ENCODE measurements around the gene CLEC2A.
A peak's percentile ranks its signal among the peaks of the same experiment; 100 is the strongest.

The CLEC2A gene

GRCh38 chr12:9941838-9942237, 9.7 kb upstream of the CLEC2A start:
- peaks cover 3% of the 10 kb centered on the region; the same call in 1 of the 2 replicates for H3K27me3 ChIP-seq (replicated peaks; ENCODE audit: control insufficient read depth, insufficient read depth, low read length)
- DNase-seq (ENCODE audit: extremely low read depth, insufficient read length) = no peak
- TF ChIP-seq CTCF (IDR thresholded peaks at IDR 0.05; ENCODE audit: insufficient read depth, low read length, poor library complexity, severe bottlenecking) = no peak

GRCh38 chr12:9940375-9940774, 8.2 kb upstream of the CLEC2A start:
- TF ChIP-seq CTCF (IDR thresholded peaks at IDR 0.05; ENCODE audit: insufficient read depth, low read length, poor library complexity, severe bottlenecking) = peak; percentile 62
- Histone ChIP-seq H3K27me3 (replicated peaks; ENCODE audit: control insufficient read depth, insufficient read depth, low read length) (peaks cover 3% of the 10 kb centered on the region; the same call in 1 of the 2 replicates), H3K36me3 (ENCODE audit: control insufficient read depth, insufficient read depth, low read length) (no peaks in the 10 kb centered on the region), H3K4me3 (replicated peaks; ENCODE audit: low read depth, low read length) (no peak overlapping the region)
- no peak for DNase-seq (ENCODE audit: extremely low read depth, insufficient read length)

More at GRCh38 chr12:9941838-9942237, 9.7 kb upstream of the CLEC2A start:
- Histone ChIP-seq H3K36me3 (ENCODE audit: control insufficient read depth, insufficient read depth, low read length) (no peaks in the 10 kb centered on the region), H3K4me3 (replicated peaks; ENCODE audit: low read depth, low read length) (no peak overlapping the region)

- Histone ChIP-seq H3K27me3 (replicated peaks; ENCODE audit: control insufficient read depth, insufficient read depth, low read length) (no peaks in the 10 kb centered on the region), H3K4me3 (replicated peaks; ENCODE audit: low read depth, low read length) (no peak overlapping the region), H3K36me3 (ENCODE audit: control insufficient read depth, insufficient read depth, low read length) (no peaks in the 10 kb centered on the region)
- TF ChIP-seq CTCF (IDR thresholded peaks at IDR 0.05; ENCODE audit: insufficient read depth, low read length, poor library complexity, severe bottlenecking) = no peak
- no peak for DNase-seq (ENCODE audit: extremely low read depth, insufficient read length)
These were observed 4.4 kb upstream of the CLEC2A start for GRCh38 chr12:9936591-9936990.

- DNase-seq (ENCODE audit: extremely low read depth, insufficient read length) = no peak
- Histone ChIP-seq H3K27me3 (replicated peaks; ENCODE audit: control insufficient read depth, insufficient read depth, low read length) (no peaks in the 10 kb centered on the region), H3K4me3 (replicated peaks; ENCODE audit: low read depth, low read length) (no peak overlapping the region), H3K36me3 (ENCODE audit: control insufficient read depth, insufficient read depth, low read length) (no peaks in the 10 kb centered on the region)
- no peak for TF ChIP-seq CTCF (IDR thresholded peaks at IDR 0.05; ENCODE audit: insufficient read depth, low read length, poor library complexity, severe bottlenecking)
These were observed 2.9 kb upstream of the CLEC2A start for GRCh38 chr12:9935026-9935425.

GRCh38 chr12:9933958-9934357, 1.8 kb upstream of the CLEC2A start:
- Histone ChIP-seq H3K36me3 (ENCODE audit: control insufficient read depth, insufficient read depth, low read length) (no peaks in the 10 kb centered on the region), H3K27me3 (replicated peaks; ENCODE audit: control insufficient read depth, insufficient read depth, low read length) (no peaks in the 10 kb centered on the region), H3K4me3 (replicated peaks; ENCODE audit: low read depth, low read length) (no peak overlapping the region)
- no peak for TF ChIP-seq CTCF (IDR thresholded peaks at IDR 0.05; ENCODE audit: insufficient read depth, low read length, poor library complexity, severe bottlenecking)
- DNase-seq (ENCODE audit: extremely low read depth, insufficient read length) = no peak

- no peak for TF ChIP-seq CTCF (IDR thresholded peaks at IDR 0.05; ENCODE audit: insufficient read depth, low read length, poor library complexity, severe bottlenecking)
- Histone ChIP-seq H3K36me3 (ENCODE audit: control insufficient read depth, insufficient read depth, low read length) (no peaks in the 10 kb centered on the region), H3K27me3 (replicated peaks; ENCODE audit: control insufficient read depth, insufficient read depth, low read length) (no peaks in the 10 kb centered on the region), H3K4me3 (replicated peaks; ENCODE audit: low read depth, low read length) (no peak overlapping the region)
- DNase-seq (ENCODE audit: extremely low read depth, insufficient read length) = no peak
These were observed 925 bp downstream of the CLEC2A start for GRCh38 chr12:9931245-9931644.
